Mesendoderm (in vitro differentiated cells): Measurements from ENCODE around the gene PTK6.
"Not testable (repeated sequence)": the region's sequence is repeated elsewhere in the genome, so short reads cannot be mapped to it uniquely, and the experiment has no call there.

Experiments used
- DNase-seq: peaks from one replicate; pipeline ENCODE4 v3.0.0; 2013
- H2AK5ac ChIP-seq: 2 replicates; pipeline ENCODE4 v1.6.1; 2013; ENCODE audit warnings: low read length, inconsistent platforms
- H2BK120ac ChIP-seq: 2 replicates; pipeline ENCODE4 v1.6.1; 2013; ENCODE audit warnings: low read depth, mild to moderate bottlenecking, low read length, moderate library complexity, mixed read lengths
- H2BK15ac ChIP-seq: replicated peaks from 2 replicates; pipeline ENCODE4 v1.6.1; 2013; ENCODE audit warnings: low read depth, mild to moderate bottlenecking, moderate library complexity
- H2BK5ac ChIP-seq: 2 replicates; pipeline ENCODE4 v1.6.1; 2013; ENCODE audit warnings: low read length, inconsistent platforms
- H3K18ac ChIP-seq: 2 replicates; pipeline ENCODE4 v1.6.1; 2013; ENCODE audit warnings: mild to moderate bottlenecking, low read length, mixed read lengths
- H3K23ac ChIP-seq: one replicate; pipeline ENCODE4 v1.6.1; 2013; ENCODE audit warnings: low read length
- H3K27ac ChIP-seq: 2 replicates; pipeline ENCODE4 v1.5.1; 2013; ENCODE audit warnings: low read depth, mild to moderate bottlenecking, inconsistent platforms, low read length, moderate library complexity
- H3K27me3 ChIP-seq: 2 replicates; pipeline ENCODE4 v1.6.1; 2013; ENCODE audit warnings: low read length, control low read depth, mild to moderate bottlenecking, inconsistent platforms; ENCODE audit not compliant: insufficient read depth, poor library complexity
- H3K36me3 ChIP-seq: 2 replicates; pipeline ENCODE4 v1.6.1; 2013; ENCODE audit warnings: low read length, inconsistent platforms; ENCODE audit not compliant: control insufficient read depth, insufficient read depth
- H3K4ac ChIP-seq: one replicate; pipeline ENCODE4 v1.6.1; 2013; ENCODE audit warnings: low read depth, mild to moderate bottlenecking, low read length, moderate library complexity
- H3K4me1 ChIP-seq: 2 replicates; pipeline ENCODE4 v1.6.1; 2013; ENCODE audit warnings: low read depth, low read length, inconsistent platforms; ENCODE audit not compliant: control insufficient read depth
- H3K4me2 ChIP-seq: 2 replicates; pipeline ENCODE4 v1.6.1; 2013; ENCODE audit warnings: low read length
- H3K4me3 ChIP-seq: 2 replicates; pipeline ENCODE4 v1.5.1; 2013; ENCODE audit warnings: mild to moderate bottlenecking, low read length
- H3K56ac ChIP-seq: one replicate; pipeline ENCODE4 v1.6.1; 2013; ENCODE audit warnings: low read length
- H3K79me1 ChIP-seq: 2 replicates; pipeline ENCODE4 v1.6.1; 2013; ENCODE audit warnings: low read length, inconsistent platforms
- H3K79me2 ChIP-seq: 2 replicates; pipeline ENCODE4 v1.6.1; 2013; ENCODE audit warnings: mild to moderate bottlenecking, low read length; ENCODE audit not compliant: control insufficient read depth, insufficient read depth
- H3K9ac ChIP-seq: 2 replicates; pipeline ENCODE4 v1.6.1; 2013; ENCODE audit warnings: low read length, inconsistent platforms
- H4K5ac ChIP-seq: one replicate; pipeline ENCODE4 v1.6.1; 2013; ENCODE audit warnings: low read length
- H4K8ac ChIP-seq: one replicate; pipeline ENCODE4 v1.6.1; 2013; ENCODE audit warnings: low read depth, mild to moderate bottlenecking, control low read depth, low read length, moderate library complexity
- WGBS: extraction: QIAGEN DNeasy Blood & Tissue Kit; methylation state at CpG from one replicate; pipeline ENCODE4 v1.1.7; 2013; ENCODE audit warnings: low lambda C conversion rate, missing lambda C conversion rate; ENCODE audit not compliant: insufficient coverage; ENCODE audit errors: extremely low coverage; 5-methylcytosine and 5-hydroxymethylcytosine counted together

PTK6 gene

GRCh38 chr20:63562461-63563224 is 25.5 kb upstream of the PTK6 start:
- no peak overlapping the region for H3K4ac ChIP-seq
- no peak overlapping the region for H4K5ac ChIP-seq
- H3K79me2 ChIP-seq: no peaks in the 10 kb centered on the region
- H2AK5ac ChIP-seq: no peak overlapping the region
- no peaks in the 10 kb centered on the region for H3K4me1 ChIP-seq
- H3K56ac ChIP-seq: no peak overlapping the region
- H3K27ac ChIP-seq: no peak overlapping the region
- no peak overlapping the region for H3K23ac ChIP-seq
- WGBS: no CpG with 5 or more reads among the region's 54 CpGs
- no peak overlapping the region for H3K4me3 ChIP-seq
- H3K27me3 ChIP-seq: no peaks in the 10 kb centered on the region
- H3K4me2 ChIP-seq: no peak overlapping the region
- H2BK5ac ChIP-seq: no peak overlapping the region
- H3K18ac ChIP-seq: no peak overlapping the region
- no peak overlapping the region for H3K9ac ChIP-seq
- no peak overlapping the region for H2BK120ac ChIP-seq
- H3K79me1 ChIP-seq: no peaks in the 10 kb centered on the region
- H4K8ac ChIP-seq: no peak overlapping the region
- H3K36me3 ChIP-seq: no peaks in the 10 kb centered on the region
- no peak overlapping the region for H2BK15ac ChIP-seq
- no peak for DNase-seq

GRCh38 chr20:63561624-63562396 is 24.6 kb upstream of the PTK6 start:
- no peaks in the 10 kb centered on the region for H3K4me1 ChIP-seq

GRCh38 chr20:63560856-63561609 is 23.9 kb upstream of the PTK6 start:
- H3K79me1 ChIP-seq: no peaks in the 10 kb centered on the region
- H2BK120ac ChIP-seq: no peak overlapping the region
- DNase-seq: no peak
- no peak overlapping the region for H2BK15ac ChIP-seq
- WGBS: no CpG with 5 or more reads among the region's 26 CpGs
- no peak overlapping the region for H3K4ac ChIP-seq
- H3K4me2 ChIP-seq: no peak overlapping the region
- no peak overlapping the region for H4K5ac ChIP-seq
- H3K9ac ChIP-seq: no peak overlapping the region
- no peak overlapping the region for H3K4me3 ChIP-seq
- H3K18ac ChIP-seq: no peak overlapping the region
- no peaks in the 10 kb centered on the region for H3K36me3 ChIP-seq
- no peaks in the 10 kb centered on the region for H3K79me2 ChIP-seq
- H2AK5ac ChIP-seq: no peak overlapping the region
- H2BK5ac ChIP-seq: no peak overlapping the region
- no peaks in the 10 kb centered on the region for H3K4me1 ChIP-seq
- H3K27me3 ChIP-seq: no peaks in the 10 kb centered on the region
- no peak overlapping the region for H4K8ac ChIP-seq
- H3K23ac ChIP-seq: no peak overlapping the region
- H3K27ac ChIP-seq: no peak overlapping the region
- H3K56ac ChIP-seq: no peak overlapping the region

More at GRCh38 chr20:63561624-63562396, 24.6 kb upstream of the PTK6 start:
- Histone ChIP-seq H3K4me3 (no peak overlapping the region), H2BK120ac (no peak overlapping the region), H2AK5ac (no peak overlapping the region), H3K36me3 (no peaks in the 10 kb centered on the region), H3K79me2 (no peaks in the 10 kb centered on the region), H3K56ac (no peak overlapping the region), H3K27ac (no peak overlapping the region), H3K23ac (no peak overlapping the region), H3K18ac (no peak overlapping the region), H3K27me3 (no peaks in the 10 kb centered on the region), H2BK5ac (no peak overlapping the region), H3K79me1 (no peaks in the 10 kb centered on the region), H3K4ac (no peak overlapping the region), H3K9ac (no peak overlapping the region), H2BK15ac (no peak overlapping the region), H3K4me2 (no peak overlapping the region), H4K8ac (no peak overlapping the region), H4K5ac (no peak overlapping the region)
- DNase-seq: no peak
- WGBS: no CpG with 5 or more reads among the region's 36 CpGs

GRCh38 chr20:63560333-63560805 is 23.2 kb upstream of the PTK6 start:
- DNase-seq: no peak
- no CpG with 5 or more reads among the region's 16 CpGs for WGBS

GRCh38 chr20:63559485-63560332 is 22.5 kb upstream of the PTK6 start:
- not testable (repeated sequence) for H3K4me2 ChIP-seq, H2AK5ac ChIP-seq, H3K27ac ChIP-seq, H4K8ac ChIP-seq, H2BK5ac ChIP-seq, H3K9ac ChIP-seq, H3K23ac ChIP-seq, H4K5ac ChIP-seq, H3K27me3 ChIP-seq, DNase-seq, H3K56ac ChIP-seq, H3K4ac ChIP-seq, H3K4me1 ChIP-seq, H3K79me1 ChIP-seq, H3K18ac ChIP-seq, H2BK120ac ChIP-seq, H3K79me2 ChIP-seq, H2BK15ac ChIP-seq, H3K36me3 ChIP-seq, H3K4me3 ChIP-seq
- no CpG with 5 or more reads among the region's 31 CpGs for WGBS

More at GRCh38 chr20:63560333-63560805, 23.2 kb upstream of the PTK6 start:
- H2AK5ac ChIP-seq: no peak overlapping the region
- no peaks in the 10 kb centered on the region for H3K79me2 ChIP-seq
- H3K4me1 ChIP-seq: no peaks in the 10 kb centered on the region
- no peak overlapping the region for H3K23ac ChIP-seq
- H3K27me3 ChIP-seq: no peaks in the 10 kb centered on the region
- no peak overlapping the region for H3K9ac ChIP-seq
- H3K4me2 ChIP-seq: no peak overlapping the region
- no peak overlapping the region for H2BK15ac ChIP-seq
- H2BK5ac ChIP-seq: no peak overlapping the region
- no peak overlapping the region for H2BK120ac ChIP-seq
- no peak overlapping the region for H4K8ac ChIP-seq
- H3K18ac ChIP-seq: no peak overlapping the region
- no peak overlapping the region for H3K56ac ChIP-seq
- no peak overlapping the region for H3K27ac ChIP-seq
- H4K5ac ChIP-seq: no peak overlapping the region
- H3K4ac ChIP-seq: no peak overlapping the region
- no peaks in the 10 kb centered on the region for H3K79me1 ChIP-seq
- H3K4me3 ChIP-seq: no peak overlapping the region
- no peaks in the 10 kb centered on the region for H3K36me3 ChIP-seq
